ENCODE data around the gene TAS2R41.
"Not testable (repeated sequence)": the region's sequence is repeated elsewhere in the genome, so short reads cannot be mapped to it uniquely, and the experiment has no call there.

TAS2R41 gene

GRCh38 chr7:143514995-143515735 is 37.5 kb downstream of the TAS2R41 start:
- DNase-seq: no peak

- DNase-seq: no peak
These were observed 39.3 kb downstream of the TAS2R41 start for GRCh38 chr7:143516981-143517380.

GRCh38 chr7:143518521-143518920 is 40.8 kb downstream of the TAS2R41 start:
- DNase-seq: no peak

GRCh38 chr7:143518941-143519340 is 41.3 kb downstream of the TAS2R41 start:
- DNase-seq: no peak

GRCh38 chr7:143519411-143520131 is 41.9 kb downstream of the TAS2R41 start:
- no peak for DNase-seq

GRCh38 chr7:143522309-143522916 is 44.7 kb downstream of the TAS2R41 start:
- DNase-seq: not testable (repeated sequence)
